Measurements from ENCODE around the gene RPH3AL.

The RPH3AL gene

DNA sequence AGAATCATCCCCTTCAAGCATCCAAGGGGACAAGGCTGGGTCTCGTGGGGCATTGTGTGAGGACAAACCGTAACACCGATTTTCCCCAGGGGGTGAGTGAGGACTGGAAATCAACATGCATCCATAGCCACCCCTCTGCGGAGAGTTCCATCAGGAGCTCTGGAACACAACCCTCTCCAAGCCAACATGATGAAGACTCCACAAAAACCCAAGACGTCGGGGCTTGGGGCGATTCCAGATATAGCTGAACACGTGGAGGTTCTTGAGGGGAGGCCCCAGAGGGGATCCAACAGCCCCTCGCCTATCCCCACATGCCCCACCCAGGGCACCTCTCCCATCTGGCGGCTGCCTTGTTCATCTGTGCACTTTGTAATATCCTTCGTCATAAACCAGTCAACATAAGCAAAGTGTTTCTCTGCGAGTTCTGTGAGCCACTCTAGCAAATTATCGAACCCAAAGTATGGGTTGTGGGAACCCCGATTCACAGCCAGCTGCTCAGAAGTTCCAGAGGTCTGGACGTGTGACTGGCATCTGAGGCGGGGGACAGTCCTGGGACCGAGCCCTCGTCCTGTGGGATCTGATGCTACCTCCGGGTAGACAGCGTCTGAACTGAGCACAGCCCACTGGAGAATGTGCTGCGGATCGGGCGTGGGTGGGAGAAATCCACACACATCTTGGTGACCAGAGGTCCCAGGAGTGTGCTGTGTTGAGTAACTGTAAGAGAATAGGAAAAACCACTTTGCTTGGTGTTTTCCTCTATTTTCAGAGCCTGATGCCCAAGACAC is 55.5 kb downstream of the RPH3AL start:
- DNase-seq: no peak

- no peak for DNase-seq
Measured at GRCh38 chr17:296379-296778, 56.2 kb downstream of the RPH3AL start.

- no peak for DNase-seq
Measured at GRCh38 chr17:292531-293382, 59.9 kb downstream of the RPH3AL start.

GRCh38 chr17:292016-292415 is 60.6 kb downstream of the RPH3AL start:
- DNase-seq: no peak

DNA sequence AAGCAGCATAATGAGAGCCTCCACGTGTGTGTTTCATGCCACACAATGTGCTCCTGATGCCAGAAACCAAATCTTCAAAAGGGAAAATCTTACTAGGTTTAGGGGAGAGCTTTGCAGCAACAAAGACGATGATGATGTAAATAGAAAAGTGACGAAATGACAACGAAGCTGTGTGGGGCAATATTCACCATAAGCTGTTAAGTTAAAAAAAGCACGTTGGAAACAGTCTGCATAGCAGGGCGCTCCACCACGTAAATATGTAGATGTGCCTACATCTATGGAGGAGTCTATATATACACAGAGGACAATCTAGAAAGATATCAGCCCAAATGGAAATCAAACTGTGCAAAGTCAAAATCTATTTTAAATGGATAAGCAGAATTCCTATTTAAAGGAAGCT is 61.0 kb downstream of the RPH3AL start:
- DNase-seq: no peak

DNA sequence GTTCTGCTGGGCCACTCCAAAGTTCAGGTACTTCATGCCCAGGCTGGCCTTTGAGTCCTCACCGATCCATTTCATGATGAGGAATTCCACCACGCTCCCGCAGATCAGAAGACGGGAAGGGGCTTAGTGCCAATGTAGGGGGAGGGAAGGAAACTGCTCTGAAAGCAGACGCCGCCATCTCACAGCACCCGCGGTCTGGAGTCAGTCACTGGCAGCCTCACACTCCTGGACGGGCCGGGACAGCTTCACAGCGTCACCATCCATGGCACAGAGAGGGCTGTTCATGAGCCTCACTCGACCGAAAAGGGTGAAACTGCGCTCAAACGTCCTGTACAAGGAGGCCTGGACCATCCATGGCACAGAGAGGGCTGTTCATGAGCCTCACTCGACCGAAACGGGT is 62.0 kb downstream of the RPH3AL start:
- DNase-seq: no peak

DNA sequence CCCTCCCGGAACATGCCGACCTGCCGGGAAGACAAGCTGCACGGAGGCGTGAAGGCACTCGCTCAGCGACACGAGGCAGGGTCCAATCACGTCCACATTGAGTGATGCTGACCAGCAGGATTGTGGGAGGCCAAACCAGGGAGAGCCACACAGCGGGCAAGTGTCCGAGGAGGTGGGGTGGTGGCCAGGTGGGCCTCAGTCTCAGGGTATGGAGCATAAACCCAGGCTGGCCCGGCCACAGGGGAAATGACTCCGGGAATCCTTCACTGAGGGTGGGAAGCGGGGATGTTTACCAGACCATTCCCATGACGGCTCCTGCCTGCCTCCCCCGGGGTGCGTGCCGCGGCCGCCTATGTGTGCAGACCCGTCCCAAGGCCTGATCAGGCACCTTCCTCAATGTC is 62.5 kb downstream of the RPH3AL start:
- DNase-seq: no peak

- DNase-seq: no peak
Measured at GRCh38 chr17:289409-289808, 63.2 kb downstream of the RPH3AL start.

- DNase-seq: no peak
Measured at GRCh38 chr17:288802-289356, 63.7 kb downstream of the RPH3AL start.

DNA sequence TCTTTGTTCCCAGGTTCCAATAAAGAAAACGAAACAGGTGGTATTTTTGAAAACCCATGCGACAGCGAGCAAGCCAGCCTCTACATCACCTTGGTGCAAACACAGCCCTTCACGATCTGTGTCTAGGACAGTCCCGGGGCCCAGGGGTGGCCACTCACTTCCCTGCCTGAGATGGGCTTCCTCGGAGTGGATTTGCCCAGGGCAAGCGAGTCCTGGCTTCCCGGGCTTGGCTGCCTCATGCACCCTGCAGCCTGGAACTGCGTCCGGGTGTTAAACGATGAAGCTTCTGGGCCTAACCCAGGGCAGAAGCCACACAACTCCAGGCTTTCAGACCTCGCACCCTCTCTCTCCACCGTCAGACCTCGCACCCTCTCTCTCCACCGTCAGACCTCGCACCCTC is 66.0 kb downstream of the RPH3AL start:
- no peak for DNase-seq

GRCh38 chr17:285751-286422 is 66.7 kb downstream of the RPH3AL start:
- no peak for DNase-seq

- DNase-seq: no peak
Measured at GRCh38 chr17:284676-285355, 67.8 kb downstream of the RPH3AL start.

DNA sequence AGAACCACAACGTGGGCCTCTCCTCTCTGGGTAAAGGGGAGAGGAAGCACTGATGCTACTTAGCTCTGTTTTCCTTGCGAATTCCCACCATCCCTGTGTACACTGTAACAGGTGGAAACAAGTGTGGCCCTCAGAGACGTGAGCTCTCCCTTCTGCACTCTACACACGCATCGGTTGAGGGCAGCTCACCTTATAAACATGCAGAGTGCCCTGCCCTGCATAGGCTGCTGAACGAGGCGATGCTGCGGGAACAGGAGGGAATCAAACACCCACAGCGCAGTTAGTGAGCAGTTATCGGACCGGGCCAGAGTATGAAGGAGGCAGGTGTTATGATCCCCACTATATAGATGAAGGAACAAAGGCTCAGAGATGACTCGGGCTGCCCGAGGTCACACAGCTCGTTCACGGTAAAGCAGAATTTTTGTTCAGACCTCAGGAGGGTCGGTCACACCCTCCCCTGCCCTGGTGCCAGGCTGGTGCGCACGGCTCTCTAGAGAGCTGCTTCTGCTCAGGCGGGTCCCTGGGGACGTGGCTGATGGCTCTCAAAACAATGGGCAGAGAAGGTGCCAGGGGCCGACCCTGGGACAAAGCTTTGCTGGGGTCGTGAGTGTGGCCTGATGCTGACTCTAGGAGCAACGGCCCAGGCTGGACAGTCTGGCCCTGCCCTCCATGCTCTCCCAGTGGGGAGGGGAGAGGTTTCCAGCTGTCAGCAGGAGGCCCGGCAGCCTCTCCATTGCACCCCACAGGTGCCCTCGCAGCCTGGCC is 68.5 kb downstream of the RPH3AL start:
- DNase-seq: no peak

GRCh38 chr17:282912-283882 is 69.4 kb downstream of the RPH3AL start:
- no peak for DNase-seq

DNA sequence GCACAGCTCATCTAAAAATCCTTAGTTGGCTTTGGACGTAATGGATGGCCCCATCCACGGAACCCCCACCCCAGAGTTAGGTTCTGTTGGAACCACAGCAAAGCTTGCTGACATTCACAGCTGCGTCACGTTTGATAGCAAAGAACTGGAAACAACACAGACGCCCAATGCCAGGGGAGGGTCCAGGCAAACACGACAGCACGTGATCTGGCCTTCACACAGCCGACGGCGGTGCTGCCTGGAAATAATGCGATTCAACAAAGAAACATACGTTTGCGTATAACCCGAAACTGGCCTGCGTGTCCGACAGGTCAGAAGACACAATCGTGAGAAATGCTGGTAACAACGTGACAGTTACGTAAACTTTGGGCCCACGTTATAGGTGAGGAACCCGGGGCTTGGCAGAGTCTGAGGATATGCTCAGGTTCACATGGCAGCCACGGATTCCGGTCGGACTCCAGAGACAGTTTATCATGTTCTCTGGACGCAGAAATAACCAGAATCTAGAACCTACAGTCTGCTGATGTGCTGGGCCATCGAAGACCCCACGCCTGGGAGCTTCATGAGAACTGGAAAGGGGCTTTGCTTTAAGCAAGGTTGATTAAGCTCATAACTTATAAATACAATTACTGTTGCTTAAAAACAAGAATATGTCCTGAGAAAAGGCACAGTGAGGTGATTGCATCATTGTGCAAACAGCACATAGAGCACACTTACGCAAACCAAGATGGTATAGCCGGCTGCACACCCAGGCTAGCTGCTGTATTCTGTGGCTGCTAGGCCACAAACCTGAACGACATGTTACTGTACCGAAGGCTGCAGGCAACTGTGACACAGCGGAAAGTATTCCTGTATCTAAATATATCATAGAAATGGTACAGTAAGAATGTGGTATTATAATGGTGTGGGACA is 70.4 kb downstream of the RPH3AL start:
- DNase-seq: no peak

- DNase-seq: no peak
Measured at GRCh38 chr17:281365-281999, 71.1 kb downstream of the RPH3AL start.

- no peak for DNase-seq
Measured at GRCh38 chr17:280901-281300, 71.7 kb downstream of the RPH3AL start.

GRCh38 chr17:280216-280615 is 72.4 kb downstream of the RPH3AL start:
- no peak for DNase-seq

DNA sequence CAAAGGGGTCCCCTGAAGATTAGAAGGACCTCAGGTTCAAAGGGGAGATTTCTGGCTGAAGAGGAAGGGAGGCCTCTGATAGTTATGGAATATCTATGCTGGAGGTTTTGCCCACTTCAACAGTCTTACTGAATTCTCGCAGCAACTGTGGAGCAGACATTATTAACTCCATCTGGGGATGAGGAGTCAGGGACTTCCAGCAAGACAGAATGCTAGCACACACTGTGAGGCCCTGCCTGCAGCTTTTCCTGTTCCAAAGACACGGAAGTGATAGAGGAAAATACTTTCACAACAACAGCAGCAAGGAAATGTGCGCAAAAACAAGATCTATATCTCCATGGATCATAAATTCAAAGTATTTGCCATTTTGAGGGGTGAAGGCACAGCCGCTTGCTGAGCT is 72.8 kb downstream of the RPH3AL start:
- no peak for DNase-seq
